Suppressor macrophage treated with lipopolysaccharide for 1 hour (primary cell): Measurements from ENCODE around the gene RRP12.

Experiments used
- DNase-seq, 3 donors: peaks; one replicate each; pipeline ENCODE4 v3.0.0-alpha.2; 2020 to 2022

Gene RRP12

GRCh38 chr10:97333601-97334369, 67.4 kb downstream of the RRP12 start:
- peak; percentile 81 to 89 (median 85) for DNase-seq

- DNase-seq, result no peak
These were observed 67.9 kb downstream of the RRP12 start for GRCh38 chr10:97333351-97333600.

- peak; percentile 75 to 84 (median 80) for DNase-seq
These were observed 68.4 kb downstream of the RRP12 start for GRCh38 chr10:97332591-97333350.

- DNase-seq, result no peak
These were observed 69.9 kb downstream of the RRP12 start for GRCh38 chr10:97331153-97331703.

GRCh38 chr10:97329766-97330165, 71.4 kb downstream of the RRP12 start:
- peak in 1 of 3 donors; percentile 31 for DNase-seq

- DNase-seq, result no peak
These were observed 72.3 kb downstream of the RRP12 start for GRCh38 chr10:97328646-97329453.

GRCh38 chr10:97327348-97328294, 73.5 kb downstream of the RRP12 start:
- DNase-seq, result no peak

- DNase-seq, result no peak
These were observed 75.4 kb downstream of the RRP12 start for GRCh38 chr10:97325754-97326153.

GRCh38 chr10:97323501-97323900, 77.6 kb downstream of the RRP12 start:
- DNase-seq, result peak; percentile 53 to 85 (median 70)

- no peak for DNase-seq
These were observed 79.3 kb downstream of the RRP12 start for GRCh38 chr10:97321804-97322190.

- peak; percentile 65 to 73 (median 66) for DNase-seq
These were observed 79.9 kb downstream of the RRP12 start for GRCh38 chr10:97321032-97321803.

- DNase-seq, result no peak
These were observed 80.6 kb downstream of the RRP12 start for GRCh38 chr10:97320480-97321031.

- peak; percentile 61 to 80 (median 70) for DNase-seq
These were observed 81.3 kb downstream of the RRP12 start for GRCh38 chr10:97319671-97320479.

- peak; percentile 90 to 97 (median 93) for DNase-seq
These were observed 82.1 kb downstream of the RRP12 start, which contains the start of gene FRAT1 for GRCh38 chr10:97318772-97319651. Gene FRAT1 (plus strand): TSS chr10:97319271. CDS start chr10:97319454, 183 bp downstream.

GRCh38 chr10:97314671-97315070, 86.5 kb downstream of the RRP12 start:
- peak in 2 of 3 donors; percentile 35 for DNase-seq

- no peak for DNase-seq
These were observed 88.2 kb downstream of the RRP12 start for GRCh38 chr10:97312897-97313296.

- peak in 1 of 3 donors; percentile 22 for DNase-seq
These were observed 90.0 kb downstream of the RRP12 start for GRCh38 chr10:97311111-97311626.
